Measurements from ENCODE around the gene TIMM10B.

- TF ChIP-seq CTCF (IDR thresholded peaks at IDR 0.05) (no peak), POLR2A (IDR thresholded peaks at IDR 0.05) (no peak)
Measured at GRCh38 chr11:6433998-6434660, 47.2 kb upstream of the TIMM10B start.

Data from esophagus squamous epithelium (tissue), 4 donors.